ENCODE data around the gene ARPP21.

GRCh38 chr3:35651851-35652250 lies 12.5 kb downstream of the ARPP21 start:
- no peak for TF ChIP-seq ZNF510 (tag by site-specific recombination; IDR thresholded peaks at IDR 0.05; ENCODE audit: insufficient replicate concordance)
- TF ChIP-seq ZNF629 (tag by site-specific recombination; IDR thresholded peaks at IDR 0.05) = no peak
- no peak for TF ChIP-seq CTCF (tag by site-specific recombination; IDR thresholded peaks at IDR 0.05)
- TF ChIP-seq ZNF561 (tag by site-specific recombination; IDR thresholded peaks at IDR 0.05; ENCODE audit: borderline replicate concordance) = no peak
- no peak for TF ChIP-seq PRDM1 (tag by site-specific recombination; IDR thresholded peaks at IDR 0.05)
- TF ChIP-seq REST (tag by site-specific recombination; IDR thresholded peaks at IDR 0.05) = no peak
- TF ChIP-seq ZNF398 (tag by site-specific recombination; IDR thresholded peaks at IDR 0.05) = no peak
- TF ChIP-seq ZNF639 (tag by site-specific recombination; IDR thresholded peaks at IDR 0.05) = no peak
- no peak for TF ChIP-seq ZNF830 (tag by site-specific recombination; IDR thresholded peaks at IDR 0.05; ENCODE audit: low read depth)
- TF ChIP-seq ZNF423 (tag by site-specific recombination; IDR thresholded peaks at IDR 0.05) = no peak
